HG03460 (cell line): ENCODE results near the gene SEMA4D.

Experiments
- ATAC-seq: cut with Tn5 transposase; IDR thresholded peaks from one replicate; pipeline ENCODE4 v1.9.1; 2021; ENCODE audit not compliant: unreplicated experiment

Gene SEMA4D

GRCh38 chr9:89390068-89390555 lies 107.8 kb downstream of the SEMA4D start:
- no peak for ATAC-seq

DNA sequence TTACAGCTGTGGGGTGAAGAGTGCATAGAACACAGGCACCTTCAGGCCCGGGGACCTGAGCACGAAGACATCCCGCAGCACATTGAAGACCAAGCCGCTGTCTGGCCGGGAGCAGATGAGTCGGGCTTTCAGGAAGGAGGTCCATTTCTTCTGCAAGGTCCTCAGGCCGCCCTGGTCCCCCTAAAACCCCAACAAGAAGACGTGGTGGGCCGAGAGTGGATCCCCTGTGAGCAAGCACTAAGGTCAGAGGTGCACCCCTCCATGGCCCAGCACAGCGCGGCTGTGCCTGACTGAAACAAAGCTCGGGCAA lies 109.1 kb downstream of the SEMA4D start:
- no peak for ATAC-seq

DNA sequence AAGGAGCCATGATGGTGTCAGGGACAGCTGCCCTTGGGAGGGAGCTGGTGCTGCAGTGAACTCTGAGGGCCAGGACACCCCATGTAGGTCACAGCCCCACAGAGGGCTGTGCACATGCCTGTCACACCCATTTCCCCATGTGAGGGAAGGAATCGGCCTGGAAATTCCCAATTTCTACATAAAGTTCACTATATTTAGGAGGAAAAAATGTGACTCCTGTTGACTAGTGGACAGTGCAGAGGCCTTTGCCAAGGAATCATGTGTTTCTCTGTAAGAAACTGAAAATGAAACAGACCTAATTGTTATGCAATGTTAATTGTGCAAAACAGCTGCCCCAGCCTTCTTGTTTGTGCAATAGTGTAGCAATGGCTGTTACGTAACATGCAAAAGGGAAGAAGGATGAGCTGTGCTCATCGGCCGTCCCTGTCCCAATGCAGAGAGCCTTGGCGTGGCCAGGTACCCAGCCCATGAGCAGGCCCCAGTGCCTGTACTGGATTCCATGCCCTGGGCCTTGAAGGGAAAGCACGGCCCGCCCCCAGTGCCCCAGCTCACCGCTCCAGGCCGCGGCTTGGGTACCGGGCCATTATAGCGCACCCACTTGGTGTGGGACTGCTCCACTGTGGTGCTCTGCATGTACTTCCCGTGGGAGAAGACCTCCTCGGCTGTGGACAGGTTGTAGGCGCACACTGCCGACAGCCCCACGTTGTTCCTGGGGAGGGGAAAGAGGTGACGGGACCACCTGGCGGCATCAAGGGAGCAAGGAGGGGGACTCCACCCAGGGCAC lies 109.6 kb downstream of the SEMA4D start:
- ATAC-seq = no peak

GRCh38 chr9:89387197-89387849 lies 110.6 kb downstream of the SEMA4D start:
- ATAC-seq = no peak

DNA sequence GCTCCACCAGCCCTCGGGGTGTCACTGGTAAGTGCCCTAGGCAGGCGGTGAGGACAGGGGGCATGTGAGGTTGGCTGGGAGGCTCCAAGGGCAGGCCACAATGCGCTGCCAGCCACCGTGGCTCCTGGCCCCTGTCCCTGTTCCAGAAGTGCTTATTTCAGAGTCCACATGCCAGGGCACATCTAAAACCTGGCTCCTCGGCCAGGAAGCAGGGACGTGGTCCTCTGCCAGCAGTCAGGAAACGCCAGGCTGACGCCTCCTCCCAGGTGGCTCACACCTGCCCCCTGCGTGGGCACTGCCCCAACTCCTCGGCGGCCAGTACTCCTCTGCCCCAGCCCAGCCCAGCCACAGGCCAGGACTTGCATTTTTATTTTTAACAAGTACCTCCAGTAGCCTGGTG lies 111.1 kb downstream of the SEMA4D start:
- ATAC-seq = no peak

DNA sequence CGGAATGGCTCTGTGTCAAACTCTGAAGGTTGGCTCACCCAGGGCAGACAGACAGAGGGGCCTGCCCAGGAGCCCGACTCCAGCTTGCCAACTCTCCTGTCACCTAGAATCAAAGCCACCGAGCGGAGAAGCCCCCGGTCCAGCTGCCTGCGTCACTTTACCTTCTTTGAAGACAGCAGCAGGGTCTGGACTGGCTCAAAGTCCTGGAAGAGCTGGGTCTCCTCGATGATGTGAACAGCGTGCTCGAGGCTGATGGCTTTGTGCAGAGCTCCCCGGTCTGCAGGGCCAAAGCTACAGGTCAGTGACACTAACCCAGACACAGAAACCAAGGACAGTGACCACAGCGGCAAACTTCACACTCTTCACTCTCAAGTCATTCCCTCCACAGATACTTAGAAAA lies 111.7 kb downstream of the SEMA4D start:
- no peak for ATAC-seq

GRCh38 chr9:89384783-89385182 lies 113.1 kb downstream of the SEMA4D start:
- no peak for ATAC-seq

DNA sequence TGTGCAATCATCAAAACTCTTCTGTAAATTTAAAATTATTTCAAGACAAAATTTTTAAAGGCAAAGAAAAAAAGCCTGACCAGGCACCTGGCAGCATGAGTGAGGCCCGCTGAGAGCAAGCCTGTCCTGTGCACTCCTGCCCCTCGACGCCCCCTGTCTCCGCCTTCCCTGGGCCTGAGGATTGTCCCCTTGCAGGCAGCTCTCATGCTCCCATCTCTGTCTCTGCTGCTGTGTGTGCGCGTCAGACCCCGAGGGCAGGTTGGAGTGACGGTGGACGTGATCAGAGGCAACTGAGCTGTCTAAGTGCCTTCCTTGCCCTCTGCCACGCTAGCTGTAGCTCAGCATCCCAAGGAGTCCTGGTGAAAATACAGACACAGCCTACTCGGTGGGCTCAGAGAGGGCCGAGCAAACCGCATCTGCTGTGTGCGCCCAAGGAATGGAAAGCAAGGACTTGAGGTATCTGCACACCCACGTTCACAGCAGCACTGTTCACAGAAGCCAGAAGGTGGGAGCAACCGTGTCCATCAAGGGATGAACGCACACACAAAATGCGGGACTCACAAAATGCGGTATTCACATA lies 114.1 kb downstream of the SEMA4D start:
- ATAC-seq = no peak

- ATAC-seq = no peak
Observed at GRCh38 chr9:89383030-89383720, 114.7 kb downstream of the SEMA4D start.

DNA sequence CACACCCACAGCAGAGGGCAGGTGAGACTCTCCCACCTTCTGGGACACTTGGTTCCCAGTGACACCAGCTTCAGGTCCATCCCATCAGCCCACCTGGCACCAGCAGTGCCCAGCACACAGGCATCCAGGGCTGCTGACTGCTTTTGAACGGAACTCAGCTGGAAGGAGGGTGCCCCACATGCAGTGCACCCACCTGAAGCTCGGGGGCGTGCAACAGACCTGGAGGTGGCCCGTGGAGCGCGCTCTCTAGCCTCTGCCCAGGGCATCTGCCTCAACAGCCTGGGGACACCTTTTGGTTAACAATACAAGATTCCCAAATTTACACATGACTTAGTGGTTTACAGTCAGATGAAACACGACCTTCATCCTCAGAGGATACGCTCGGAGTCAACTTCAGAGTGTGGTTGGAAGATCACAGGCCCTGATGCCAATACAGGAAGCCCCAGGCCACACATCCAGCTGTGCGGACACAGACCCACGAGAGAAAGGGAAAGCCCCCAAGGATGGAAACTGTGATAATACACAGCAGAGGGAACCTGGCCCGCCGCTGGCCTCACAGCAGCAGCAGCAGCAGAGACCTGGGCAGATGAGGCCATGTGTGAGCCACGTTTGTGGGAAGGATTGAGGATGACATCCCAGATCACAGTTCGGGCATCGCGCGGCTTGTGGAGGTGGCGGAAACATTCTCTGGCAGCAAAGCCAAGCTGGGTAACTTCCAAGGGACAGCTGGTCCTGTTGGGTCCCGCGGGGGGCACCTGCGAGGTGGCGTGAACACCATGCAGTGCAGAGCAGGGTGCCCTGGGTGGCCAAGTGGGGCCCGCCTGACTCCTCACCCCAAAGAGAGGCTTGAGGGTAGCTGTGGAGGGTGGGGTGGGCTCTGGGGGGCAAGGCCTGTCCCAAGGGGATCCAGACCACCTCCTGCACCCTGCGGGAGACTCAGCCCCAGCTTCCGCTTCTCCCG lies 115.6 kb downstream of the SEMA4D start:
- no peak for ATAC-seq

GRCh38 chr9:89381308-89381609 lies 116.7 kb downstream of the SEMA4D start:
- no peak for ATAC-seq

- ATAC-seq = no peak
Observed at GRCh38 chr9:89380437-89381307, 117.2 kb downstream of the SEMA4D start.

DNA sequence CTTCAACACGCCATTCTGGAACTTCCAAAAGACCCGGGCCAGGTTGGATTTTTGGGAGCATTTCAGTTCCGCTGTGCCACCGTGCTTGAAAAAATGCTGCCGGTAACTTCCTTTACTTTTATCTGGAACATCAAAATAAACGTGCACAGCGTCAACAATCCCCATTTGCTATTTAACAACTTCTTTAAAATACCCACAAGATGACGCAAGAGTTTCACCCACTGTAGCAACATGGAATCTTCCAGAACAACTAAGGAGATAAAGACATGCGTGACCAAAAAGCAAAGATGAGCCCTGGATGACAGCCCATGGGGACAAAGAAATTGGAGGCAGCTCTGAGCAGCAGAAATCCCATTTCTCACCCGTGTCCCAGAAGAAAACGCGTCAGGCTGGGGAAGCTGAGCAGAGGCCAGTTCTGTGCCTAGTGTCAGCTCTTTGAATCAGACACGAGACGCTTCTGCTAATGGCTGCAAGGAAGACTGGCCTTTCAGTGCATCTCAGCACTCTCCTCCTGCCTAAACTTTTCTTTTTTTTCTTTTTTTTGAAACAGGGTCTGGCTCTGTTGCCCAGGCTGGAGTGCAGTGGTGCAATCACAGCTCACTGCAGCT lies 118.3 kb downstream of the SEMA4D start:
- ATAC-seq = no peak

DNA sequence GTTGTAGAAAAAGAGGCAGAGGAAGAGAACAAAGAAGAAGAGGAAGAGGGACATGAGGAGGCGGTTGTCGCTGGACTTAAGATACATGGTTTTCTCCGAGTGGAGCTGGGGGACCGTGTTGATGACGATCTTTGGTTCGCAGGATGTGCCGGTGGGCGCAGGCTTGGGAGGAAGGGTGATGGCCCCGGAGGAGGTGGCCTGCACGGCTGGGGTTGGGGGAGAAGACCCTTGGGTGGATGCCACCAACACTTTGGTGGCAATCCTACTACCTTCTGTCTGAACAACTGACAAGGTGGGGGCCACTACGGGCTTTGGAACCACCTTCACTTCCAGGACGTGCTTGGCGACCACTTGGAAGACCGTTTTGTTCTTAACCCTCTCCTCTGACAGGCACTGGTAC lies 118.9 kb downstream of the SEMA4D start:
- no peak for ATAC-seq

DNA sequence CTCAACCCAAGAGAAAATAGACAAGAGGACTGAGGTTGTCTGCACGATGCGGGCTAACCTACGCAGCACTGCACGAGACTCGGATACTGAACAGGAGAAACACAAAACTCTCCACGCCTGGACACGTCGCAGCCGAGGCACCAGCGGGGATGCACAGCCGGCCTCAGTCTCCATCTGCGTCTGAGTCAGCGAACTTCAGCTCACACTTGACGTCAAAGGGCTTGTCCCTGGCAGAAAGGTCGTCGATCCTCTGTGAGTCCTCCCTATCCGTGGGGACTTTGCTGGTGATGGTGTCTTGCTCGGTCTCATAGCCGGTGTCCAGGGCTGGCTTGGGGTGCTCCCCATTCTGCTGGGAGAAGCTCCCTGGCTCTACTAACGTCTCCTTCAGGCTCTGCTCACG lies 119.4 kb downstream of the SEMA4D start:
- no peak for ATAC-seq

DNA sequence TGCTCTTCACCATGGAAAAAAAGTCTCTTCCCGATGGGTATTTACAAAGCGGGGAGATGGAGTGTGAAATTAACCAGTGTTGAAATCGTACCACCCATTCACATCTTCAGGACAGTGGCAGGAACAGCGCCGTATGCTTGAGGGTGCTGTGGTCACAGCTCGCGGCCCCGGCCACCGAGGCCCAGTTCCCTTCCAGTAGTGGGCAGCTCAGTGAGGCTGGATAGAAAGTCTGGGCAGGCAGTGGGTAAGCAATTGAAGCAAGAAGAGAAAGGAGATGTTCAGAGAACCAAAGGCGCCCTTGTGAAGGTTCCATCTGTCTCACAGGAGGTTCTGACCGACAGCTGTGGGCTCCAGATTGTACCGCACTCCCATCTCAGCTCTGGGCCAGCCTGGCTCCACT lies 120.5 kb downstream of the SEMA4D start:
- ATAC-seq = no peak

DNA sequence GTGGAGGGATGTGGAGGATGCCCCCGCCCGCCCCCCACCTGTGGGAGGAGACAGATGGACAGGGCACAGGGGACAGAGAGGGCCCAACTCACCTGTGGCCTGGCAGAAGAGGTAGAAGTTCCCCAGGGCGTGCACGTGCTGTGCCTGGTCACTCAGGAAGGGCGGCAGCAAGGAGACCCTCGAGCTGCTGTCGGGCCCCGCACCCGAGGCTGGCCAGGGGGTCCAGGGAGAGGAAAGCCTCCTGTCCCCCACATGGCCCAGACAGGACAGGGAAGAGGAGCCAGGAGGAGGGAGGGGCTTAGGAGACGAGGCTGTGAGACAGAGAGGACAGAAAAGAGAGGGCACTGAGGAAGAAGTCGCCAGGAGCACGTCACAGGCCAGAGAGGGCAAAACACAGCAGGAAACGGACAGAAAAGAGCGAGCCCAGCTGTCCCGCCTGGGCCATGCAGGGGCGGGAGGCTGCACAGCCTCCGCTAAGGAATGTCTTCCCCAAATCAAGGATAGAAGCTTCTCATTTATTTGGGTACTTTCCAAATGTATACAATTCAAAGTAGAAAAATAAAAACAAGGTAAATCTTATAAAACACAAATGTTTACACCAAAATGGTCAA lies 121.1 kb downstream of the SEMA4D start:
- ATAC-seq = no peak

- ATAC-seq = no peak
Observed at GRCh38 chr9:89376286-89376685, 121.6 kb downstream of the SEMA4D start.

DNA sequence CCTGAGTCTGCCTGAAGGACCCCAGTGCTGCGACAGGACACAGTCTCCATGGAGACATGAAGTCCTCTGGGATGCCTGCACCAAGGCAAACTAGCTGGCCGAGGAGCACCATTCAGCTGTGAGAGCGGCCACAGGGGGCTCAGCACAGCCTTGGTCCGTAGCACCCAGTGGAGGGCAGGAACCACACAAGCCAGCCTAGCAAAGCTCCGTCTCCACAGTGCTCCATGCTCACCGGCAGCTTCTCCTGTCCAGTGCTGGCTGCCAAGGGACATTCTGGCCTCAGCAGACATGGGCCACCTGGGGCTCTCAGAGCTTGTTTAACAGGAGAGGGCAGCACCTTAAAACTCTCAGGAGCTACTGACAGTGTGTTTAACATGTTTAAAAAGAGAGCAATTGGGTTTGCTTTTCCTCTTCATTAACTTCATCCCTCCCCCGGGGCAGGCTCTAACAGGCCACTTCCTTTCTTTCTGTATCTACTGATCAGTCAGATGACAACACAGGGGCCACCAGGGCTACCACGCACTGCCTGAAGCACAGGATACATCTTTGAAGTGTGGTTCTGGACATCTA lies 122.6 kb downstream of the SEMA4D start:
- peak; percentile 66 for ATAC-seq
